Activated T-helper 1 cell treated with anti-CD3 and anti-CD28 coated beads, Interleukin-12 subunit alpha, Interleukin-12 subunit beta, Interleukin-2, Interleukin-4 antibody, amounts not matched to agents 30 ng/mL and 10 ng/mL and 1 ng/mL, durations not matched to agents 14 hours and 24 hours and 36 hours (primary cell): ENCODE results near the gene LIN9. TPM values are rescaled to one million over a fixed set of nuclear protein-coding genes. Genes with fewer than 3 reads are reported as not detected.
"Not testable (repeated sequence)": the region's sequence is repeated elsewhere in the genome, so short reads cannot be mapped to it uniquely, and the experiment has no call there.

Experiments used
- DNase-seq: peaks from one replicate; pipeline ENCODE4 v3.0.0; 2021; ENCODE audit warnings: low spot score
- H3K27ac Mint-ChIP-seq: one replicate; pipeline ENCODE4 v1.8.0; 2021; ENCODE audit warnings: mild to moderate bottlenecking, mixed read lengths
- H3K27me3 Mint-ChIP-seq: one replicate; pipeline ENCODE4 v1.8.0; 2022; ENCODE audit warnings: mild to moderate bottlenecking, moderate library complexity, mixed read lengths; ENCODE audit not compliant: insufficient read depth
- H3K36me3 Mint-ChIP-seq: one replicate; pipeline ENCODE4 v1.8.0; 2021; ENCODE audit warnings: low read depth, mixed read lengths
- H3K4me1 Mint-ChIP-seq: one replicate; pipeline ENCODE4 v1.8.0; 2021; ENCODE audit warnings: low read depth, mixed read lengths
- H3K4me3 Mint-ChIP-seq: one replicate; pipeline ENCODE4 v1.8.0; 2021; ENCODE audit warnings: mild to moderate bottlenecking, moderate library complexity, mixed read lengths
- H3K9me3 Mint-ChIP-seq: one replicate; pipeline ENCODE4 v1.8.0; 2021; ENCODE audit warnings: mixed read lengths
- intact Hi-C: fragments of 100-400 bp; cut with micrococcal nuclease; formaldehyde crosslinking; loops from one replicate; pipeline ENCODE4 v1.15.1; 2024
- total RNA-seq: library from RNA; stranded (reverse); gene quantifications from 2 replicates; pipeline ENCODE4 v1.2.3, GENCODE V29; 2022

LIN9 gene
- total RNA-seq, 1 donor from 2014 or later = 12.1 TPM

DNA sequence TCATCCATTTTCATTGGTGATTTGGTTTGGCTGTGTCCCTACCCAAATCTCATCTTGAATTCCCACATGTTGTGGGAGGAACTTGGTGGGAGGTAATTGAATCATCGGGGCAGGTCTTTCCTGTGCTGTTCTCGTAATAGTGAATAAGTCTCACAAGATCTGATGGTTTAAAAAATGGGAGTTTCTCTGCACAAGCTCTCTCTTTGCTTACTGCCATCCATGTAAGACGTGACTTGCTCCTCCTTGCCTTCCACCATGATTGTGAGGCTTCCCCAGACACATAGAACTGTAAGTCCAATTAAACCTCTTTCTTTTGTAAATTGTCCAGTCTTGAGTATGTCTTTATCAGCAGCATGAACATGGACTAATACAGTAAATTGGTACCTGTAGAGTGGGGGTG, 31.1 kb upstream of the LIN9 start:
- DNase-seq, H3K27ac Mint-ChIP-seq, H3K4me3 Mint-ChIP-seq, H3K36me3 Mint-ChIP-seq, H3K4me1 Mint-ChIP-seq, H3K9me3 Mint-ChIP-seq, intact Hi-C loops: not testable (repeated sequence)
- H3K27me3 Mint-ChIP-seq = peaks cover 11% of the 10 kb centered on the region

DNA sequence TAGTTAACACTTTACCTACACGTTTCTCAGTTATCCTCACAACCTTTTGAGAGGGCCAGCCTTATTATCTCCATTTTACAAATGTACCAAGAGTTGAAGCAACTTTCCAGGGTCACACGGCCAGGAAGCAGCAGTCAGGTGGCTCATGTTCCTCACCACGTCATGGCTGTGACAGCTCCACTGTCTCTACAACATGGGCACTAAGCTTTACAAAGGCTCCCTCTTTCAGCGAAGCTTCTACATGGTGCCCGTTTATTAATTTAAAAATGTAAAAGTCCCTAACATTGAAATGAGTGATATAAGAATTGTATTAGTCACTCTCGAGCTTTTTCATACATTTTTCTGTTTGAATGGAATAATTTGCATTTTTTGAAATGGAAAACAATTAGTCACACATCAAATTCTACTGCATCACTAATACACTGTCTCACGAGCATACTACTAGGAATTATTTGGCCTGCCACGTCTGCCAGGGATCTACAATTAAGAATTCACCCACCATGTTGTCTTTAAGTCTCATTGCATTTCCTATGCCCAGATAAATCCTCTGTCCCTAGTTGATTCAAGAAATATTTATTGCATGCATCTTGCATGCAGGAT, 28.4 kb upstream of the LIN9 start:
- no peak for DNase-seq
- intact Hi-C loops = no loop called here
- Mint-ChIP-seq H3K36me3 (no peaks in the 10 kb centered on the region), H3K9me3 (peaks cover 7% of the 10 kb centered on the region), H3K4me3 (no peak overlapping the region), H3K27me3 (peaks cover 7% of the 10 kb centered on the region), H3K27ac (no peak overlapping the region), H3K4me1 (peaks cover 6% of the 10 kb centered on the region)

DNA sequence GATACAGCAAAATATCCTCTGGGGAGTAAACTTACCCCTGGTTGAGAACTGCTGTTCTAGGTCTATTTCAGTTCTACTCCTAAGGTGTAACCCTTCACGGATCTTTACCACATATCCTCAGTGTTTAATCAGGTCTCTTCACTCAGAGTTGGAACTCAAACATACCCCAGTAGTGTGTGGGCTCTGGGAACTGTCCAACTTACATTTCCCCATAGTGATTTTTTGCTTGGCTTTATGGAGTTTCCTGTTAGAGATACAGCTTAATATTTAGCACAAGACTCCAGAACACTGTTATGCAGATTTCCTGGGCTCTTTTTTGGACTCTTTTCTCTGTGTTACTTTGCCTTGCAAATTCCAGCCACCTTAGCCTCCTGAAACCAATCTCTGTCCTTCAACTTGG, 26.7 kb upstream of the LIN9 start:
- no peak for DNase-seq
- Mint-ChIP-seq H3K27ac (no peak overlapping the region), H3K9me3 (peaks cover 6% of the 10 kb centered on the region), H3K36me3 (no peaks in the 10 kb centered on the region), H3K27me3 (peaks cover 7% of the 10 kb centered on the region), H3K4me1 (peaks cover 6% of the 10 kb centered on the region), H3K4me3 (no peak overlapping the region)
- intact Hi-C loops = no loop called here

DNA sequence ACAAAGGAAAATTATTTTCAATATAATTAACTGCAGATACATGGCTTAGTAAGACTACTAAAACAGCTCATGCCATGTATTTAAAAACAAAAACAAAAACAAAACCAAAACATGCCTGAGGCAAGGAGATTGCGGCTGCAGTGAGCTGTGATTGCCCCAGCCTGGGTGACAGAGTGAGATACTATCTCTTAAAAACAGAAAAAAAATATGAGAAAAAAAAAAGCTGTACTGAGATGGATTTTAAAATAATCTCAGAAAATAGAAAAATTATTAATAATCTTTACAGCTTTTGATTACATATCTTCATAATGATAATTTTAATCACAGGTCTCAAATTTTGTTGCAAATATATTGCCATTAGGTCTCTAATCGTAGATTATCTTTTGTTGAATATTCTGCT, 24.0 kb upstream of the LIN9 start:
- Mint-ChIP-seq H3K27me3 (peaks cover 2% of the 10 kb centered on the region), H3K4me1 (peaks cover 7% of the 10 kb centered on the region), H3K36me3 (no peaks in the 10 kb centered on the region), H3K27ac (no peak overlapping the region), H3K4me3 (peak overlapping the region; percentile 8), H3K9me3 (no peaks in the 10 kb centered on the region)
- intact Hi-C loops = loop anchor here (1.0 to 5.0 kb wide), 4 partner anchors 24 to 208 kb away; partner anchors contain the start of genes LIN9 and MIXL1
- peak; percentile 11 for DNase-seq

DNA sequence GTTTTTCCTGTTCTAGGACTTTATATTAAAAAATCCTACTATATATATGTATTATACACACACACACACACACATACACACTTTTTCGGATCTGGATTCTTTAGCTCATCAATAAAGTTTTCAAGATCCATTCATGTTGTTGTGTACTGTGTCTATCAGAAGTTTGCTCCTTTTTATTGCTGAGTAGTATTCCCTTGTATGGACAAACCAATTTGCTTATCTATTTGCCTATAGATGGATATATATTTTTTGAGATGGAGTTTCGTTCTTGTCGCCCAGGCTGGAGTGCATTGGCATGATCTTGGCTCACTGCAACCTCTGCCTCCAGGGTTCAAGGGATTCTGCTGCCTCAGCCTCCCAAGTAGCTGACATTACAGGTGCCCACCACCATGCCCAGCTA, 20.3 kb upstream of the LIN9 start:
- intact Hi-C loops = no loop called here
- no peak overlapping the region for H3K27ac Mint-ChIP-seq
- H3K27me3 Mint-ChIP-seq = peaks cover 3% of the 10 kb centered on the region

DNA sequence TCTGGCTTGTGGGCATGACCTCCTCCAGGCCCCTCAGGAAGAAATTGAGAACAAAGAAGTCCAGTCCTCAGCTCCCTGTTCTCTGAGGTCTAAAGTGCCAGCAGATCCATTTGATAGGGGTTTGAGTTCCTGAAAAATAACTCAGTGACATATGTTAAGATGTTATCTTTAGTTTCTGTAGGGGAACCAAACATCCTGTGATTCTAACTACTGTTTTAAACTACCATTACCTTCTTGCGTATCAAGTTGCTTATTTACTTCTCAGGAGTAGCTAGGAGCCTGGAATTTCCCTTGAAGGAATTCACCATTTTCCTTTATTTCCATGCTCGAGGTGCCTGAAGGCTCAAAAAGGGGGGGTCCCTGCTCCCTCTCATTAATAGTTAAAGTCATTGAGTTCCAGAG, 18.8 kb upstream of the LIN9 start:
- no peak overlapping the region for H3K4me3 Mint-ChIP-seq
- H3K9me3 Mint-ChIP-seq = no peaks in the 10 kb centered on the region
- H3K27me3 Mint-ChIP-seq = peaks cover 10% of the 10 kb centered on the region
- H3K36me3 Mint-ChIP-seq = no peaks in the 10 kb centered on the region
- no peak overlapping the region for H3K27ac Mint-ChIP-seq
- no peak for DNase-seq
- intact Hi-C loops = no loop called here
- H3K4me1 Mint-ChIP-seq = peaks cover 6% of the 10 kb centered on the region

More for the DNA sequence above, 20.3 kb upstream of the LIN9 start:
- Mint-ChIP-seq H3K36me3 (no peaks in the 10 kb centered on the region), H3K4me1 (peaks cover 12% of the 10 kb centered on the region), H3K9me3 (no peaks in the 10 kb centered on the region), H3K4me3 (no peak overlapping the region)
- DNase-seq = no peak

DNA sequence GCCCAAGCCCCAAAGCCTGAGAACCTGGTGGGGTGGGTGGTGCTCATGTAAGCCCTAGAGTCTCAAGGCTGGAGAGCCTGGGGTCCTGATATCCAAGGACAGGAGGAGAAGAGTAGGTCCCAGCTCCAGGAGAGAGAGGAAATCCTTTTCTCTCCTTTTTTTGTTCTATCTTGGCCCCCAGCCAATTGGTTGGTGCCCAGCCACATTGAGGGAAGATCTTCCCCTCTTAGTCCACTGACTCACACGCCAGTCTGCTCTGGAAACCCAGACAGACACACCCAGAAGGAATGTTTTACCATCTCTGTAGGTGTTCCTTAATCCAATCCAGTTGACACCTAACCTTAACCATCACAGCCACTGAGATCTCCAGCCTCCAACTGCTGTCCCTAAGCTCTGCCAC, 16.2 kb upstream of the LIN9 start:
- no peaks in the 10 kb centered on the region for H3K36me3 Mint-ChIP-seq
- intact Hi-C loops = no loop called here
- H3K27ac Mint-ChIP-seq = no peak overlapping the region
- no peaks in the 10 kb centered on the region for H3K9me3 Mint-ChIP-seq
- peaks cover 14% of the 10 kb centered on the region for H3K27me3 Mint-ChIP-seq
- H3K4me3 Mint-ChIP-seq = no peak overlapping the region
- DNase-seq = no peak
- H3K4me1 Mint-ChIP-seq = peaks cover 6% of the 10 kb centered on the region

DNA sequence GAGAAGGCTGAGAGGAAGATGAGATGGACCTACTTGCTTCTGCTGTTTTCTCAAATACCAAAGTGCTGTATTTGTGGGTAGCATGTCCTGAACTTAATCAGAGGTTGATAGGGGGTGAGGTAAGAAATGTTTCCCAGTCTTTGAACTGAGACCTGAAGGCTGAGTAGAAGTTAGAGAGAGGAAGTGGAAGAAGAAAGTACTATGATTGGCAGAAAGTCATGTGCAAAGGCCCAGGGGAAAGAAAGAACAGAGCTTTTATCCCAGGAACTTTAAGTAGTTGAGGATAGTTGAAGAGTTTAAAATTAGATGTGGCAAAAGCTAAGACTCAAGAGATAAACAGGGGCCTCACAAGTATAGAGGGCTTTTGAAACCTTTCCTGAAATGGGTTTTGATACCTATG, 15.5 kb upstream of the LIN9 start:
- Mint-ChIP-seq H3K4me3 (no peak overlapping the region), H3K4me1 (peaks cover 6% of the 10 kb centered on the region), H3K27me3 (peaks cover 14% of the 10 kb centered on the region), H3K27ac (no peak overlapping the region), H3K9me3 (no peaks in the 10 kb centered on the region), H3K36me3 (no peaks in the 10 kb centered on the region)
- DNase-seq = no peak
- intact Hi-C loops = no loop called here

DNA sequence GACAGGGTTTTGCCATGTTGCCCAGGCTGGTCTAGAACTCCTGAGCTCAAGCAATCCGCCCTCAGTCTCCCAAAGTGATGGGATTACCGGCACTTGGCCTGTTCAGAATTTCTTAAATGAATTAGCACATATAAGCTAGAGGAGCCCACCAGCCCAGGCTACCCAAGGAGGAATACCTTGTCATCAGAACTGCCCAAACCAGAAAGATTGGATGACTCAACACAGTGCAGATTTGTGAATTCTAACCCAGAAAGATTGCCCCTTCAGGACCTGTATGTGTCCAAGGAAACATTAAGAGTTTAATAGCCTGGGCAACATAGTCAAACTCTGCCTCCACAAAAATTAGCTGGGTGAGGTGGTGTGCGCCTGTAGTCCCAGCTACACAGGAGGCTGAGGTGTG, 14.0 kb upstream of the LIN9 start:
- no peak for DNase-seq
- Mint-ChIP-seq H3K9me3 (no peaks in the 10 kb centered on the region), H3K4me3 (no peak overlapping the region), H3K27me3 (peaks cover 20% of the 10 kb centered on the region), H3K27ac (no peak overlapping the region), H3K4me1 (peaks cover 6% of the 10 kb centered on the region), H3K36me3 (no peaks in the 10 kb centered on the region)
- intact Hi-C loops = no loop called here

DNA sequence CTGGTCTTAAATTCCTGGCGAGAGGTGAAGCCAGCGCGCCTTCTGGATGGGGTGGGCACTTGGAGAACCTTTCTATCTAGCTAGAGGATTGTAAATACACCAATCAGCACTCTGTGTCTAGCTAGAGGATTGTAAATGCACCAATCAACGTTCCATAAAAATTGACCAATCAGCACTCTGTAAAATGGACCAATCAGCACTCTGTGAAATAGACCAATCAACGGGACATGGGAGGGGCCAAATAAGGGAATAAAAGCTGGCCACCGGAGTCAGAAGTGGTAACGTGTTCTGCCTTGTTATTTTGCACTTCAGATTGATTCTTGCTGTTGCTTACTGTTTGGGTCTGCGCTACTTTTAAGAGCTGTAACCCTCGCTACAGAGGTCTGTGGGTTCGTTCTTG, 12.0 kb upstream of the LIN9 start:
- Mint-ChIP-seq H3K27ac (no peak overlapping the region), H3K27me3 (peaks cover 27% of the 10 kb centered on the region), H3K9me3 (no peaks in the 10 kb centered on the region), H3K4me3 (no peak overlapping the region), H3K36me3 (no peaks in the 10 kb centered on the region), H3K4me1 (no peaks in the 10 kb centered on the region)
- intact Hi-C loops = no loop called here
- DNase-seq = no peak

DNA sequence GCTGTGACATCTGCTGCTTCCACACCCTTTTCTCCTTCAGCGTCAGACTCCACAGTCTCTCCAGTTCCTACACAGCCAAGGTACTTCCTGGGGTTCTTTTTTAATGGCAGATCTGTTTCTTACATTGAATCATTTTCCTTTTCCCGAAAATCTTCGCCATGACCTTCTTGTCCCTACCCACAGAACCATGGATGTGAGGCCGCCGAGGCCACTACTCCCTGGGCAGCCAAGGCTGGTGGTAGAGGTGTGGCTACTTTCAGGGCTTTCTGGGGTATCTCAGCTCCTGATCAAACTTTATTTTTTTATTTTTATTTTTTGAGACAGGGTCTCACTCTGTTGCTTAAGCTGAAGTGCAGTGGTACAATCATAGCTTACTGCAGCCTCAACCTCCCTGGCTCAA, 9.5 kb upstream of the LIN9 start:
- Mint-ChIP-seq H3K4me1 (no peaks in the 10 kb centered on the region), H3K27ac (no peak overlapping the region), H3K9me3 (no peaks in the 10 kb centered on the region), H3K4me3 (no peak overlapping the region), H3K27me3 (peaks cover 39% of the 10 kb centered on the region), H3K36me3 (no peaks in the 10 kb centered on the region)
- DNase-seq = no peak
- intact Hi-C loops = no loop called here

DNA sequence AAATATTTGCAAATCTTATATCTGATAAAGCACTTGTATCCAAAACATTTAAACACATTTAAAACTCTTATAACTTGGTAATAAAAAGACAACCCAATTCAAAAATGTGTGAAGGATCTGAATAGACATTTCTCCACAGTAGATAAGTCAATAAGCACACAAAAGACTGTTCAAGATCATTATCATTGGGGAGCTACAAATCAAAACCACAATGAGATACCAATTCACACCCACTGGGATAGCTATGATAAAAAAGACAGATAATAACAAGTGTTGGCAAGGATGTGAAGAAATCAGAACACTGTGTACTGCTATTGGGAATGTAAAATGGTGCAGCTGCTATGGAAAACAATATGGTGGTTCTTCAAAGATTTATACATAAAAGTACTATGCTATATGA, 5.1 kb upstream of the LIN9 start:
- Mint-ChIP-seq H3K27ac (no peak overlapping the region), H3K36me3 (no peaks in the 10 kb centered on the region), H3K4me1 (peaks cover 18% of the 10 kb centered on the region), H3K9me3 (no peaks in the 10 kb centered on the region), H3K27me3 (peaks cover 46% of the 10 kb centered on the region), H3K4me3 (no peak overlapping the region)
- intact Hi-C loops = no loop called here
- no peak for DNase-seq

DNA sequence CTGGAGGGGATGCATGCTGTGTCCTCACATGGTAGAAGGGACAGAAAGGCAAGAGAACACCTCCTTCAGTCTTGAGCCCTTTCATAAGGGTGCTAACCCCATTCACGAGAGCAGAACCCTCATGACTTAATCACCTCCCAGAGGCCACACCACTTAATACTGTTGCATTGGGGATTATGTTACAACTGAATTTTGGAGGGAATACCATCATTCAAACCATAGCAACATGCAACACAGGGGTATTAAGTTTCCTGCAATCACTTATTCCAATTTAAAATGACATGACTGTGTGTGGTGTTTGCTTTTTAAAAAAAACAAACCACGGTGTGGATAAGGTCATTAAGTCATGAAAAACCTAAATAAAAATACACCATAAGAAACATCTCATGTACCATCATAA, 3.1 kb upstream of the LIN9 start:
- no peaks in the 10 kb centered on the region for H3K36me3 Mint-ChIP-seq
- peaks cover 41% of the 10 kb centered on the region for H3K27me3 Mint-ChIP-seq
- DNase-seq = no peak

DNA sequence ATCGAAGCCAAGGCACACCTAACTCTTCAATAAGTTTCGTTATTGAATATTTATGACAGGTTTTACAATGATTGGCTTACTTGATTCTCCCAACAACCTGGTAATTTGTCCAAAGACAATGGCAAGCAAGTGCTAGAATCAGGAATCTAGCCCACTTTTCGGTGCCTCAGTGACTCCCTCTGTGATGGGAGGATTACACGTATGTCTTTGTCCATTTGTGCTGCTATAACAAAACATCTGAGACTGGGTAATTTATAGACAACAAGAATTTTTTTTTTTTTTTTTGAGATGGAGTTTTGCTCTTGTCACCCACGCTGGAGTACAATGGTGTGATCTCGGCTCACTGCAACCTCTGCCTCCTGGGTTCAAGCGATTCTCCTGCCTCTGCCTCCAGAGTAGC, 2.4 kb upstream of the LIN9 start:
- H3K9me3 Mint-ChIP-seq = no peaks in the 10 kb centered on the region
- H3K4me1 Mint-ChIP-seq = peaks cover 34% of the 10 kb centered on the region
- no peaks in the 10 kb centered on the region for H3K36me3 Mint-ChIP-seq
- peaks cover 39% of the 10 kb centered on the region for H3K27me3 Mint-ChIP-seq
- DNase-seq = no peak
- no peak overlapping the region for H3K27ac Mint-ChIP-seq
- H3K4me3 Mint-ChIP-seq = no peak overlapping the region
- intact Hi-C loops = no loop called here

More for the DNA sequence above, 3.1 kb upstream of the LIN9 start:
- Mint-ChIP-seq H3K4me3 (no peak overlapping the region), H3K4me1 (peaks cover 27% of the 10 kb centered on the region), H3K9me3 (no peaks in the 10 kb centered on the region), H3K27ac (no peak overlapping the region)
- intact Hi-C loops = no loop called here
